ENCODE data around the gene TRAP1. TPM values are rescaled to one million over a fixed set of nuclear protein-coding genes. Genes with fewer than 3 reads are reported as not detected.

Gene TRAP1
- total and polyA plus RNA-seq, 2 experiments from 2014 or later: 143 to 228 TPM

DNA sequence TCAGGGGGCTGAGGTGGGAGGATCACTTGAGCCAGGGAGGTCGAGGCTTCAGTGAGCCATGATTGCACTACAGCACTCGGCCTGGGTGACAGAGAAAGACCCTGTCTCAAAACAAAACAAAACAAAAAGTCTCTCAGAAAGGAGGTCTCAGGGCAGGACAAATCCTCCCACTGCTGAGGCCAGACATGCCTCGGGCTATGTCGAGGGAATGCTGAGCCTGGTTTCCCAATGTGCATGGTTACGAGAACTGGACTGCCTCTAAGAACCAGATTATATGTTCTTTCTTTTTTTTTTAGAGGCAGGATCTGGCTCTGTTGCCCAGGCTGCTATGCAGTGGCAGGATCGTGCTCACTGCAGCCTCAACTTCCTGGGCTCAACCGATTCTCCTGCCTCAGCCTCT is 27.6 kb downstream of the TRAP1 start:
- H3K9me2 ChIP-seq (ENCODE audit: insufficient read depth): no peaks in the 10 kb centered on the region
- H3K27ac ChIP-seq (ENCODE audit: low read depth): peak overlapping the region; percentile 4; the same call in 1 of the 2 replicates
- DNase-seq (ENCODE audit: low spot score): no peak
- H3K27me3 Mint-ChIP-seq (ENCODE audit: insufficient read depth, low read depth, poor library complexity): peaks cover 7% of the 10 kb centered on the region
- H3K36me3 ChIP-seq (ENCODE audit: insufficient read depth): peaks cover 29% of the 10 kb centered on the region
- H3K27me3 ChIP-seq (ENCODE audit: insufficient read depth): no peaks in the 10 kb centered on the region
- no peaks in the 10 kb centered on the region for H3K9me3 Mint-ChIP-seq
- H3K79me2 ChIP-seq (replicated peaks; ENCODE audit: insufficient read depth): peaks cover 39% of the 10 kb centered on the region
- H3K4me2 ChIP-seq: no peak overlapping the region
- H3K4me1 ChIP-seq (ENCODE audit: insufficient read depth): no peaks in the 10 kb centered on the region
- H3K4me3 Mint-ChIP-seq: no peak overlapping the region
- peaks cover 9% of the 10 kb centered on the region; the same call in 1 of the 2 replicates for H3F3A ChIP-seq (replicated peaks; ENCODE audit: low read depth)
- peaks cover 60% of the 10 kb centered on the region for H3K36me3 Mint-ChIP-seq (ENCODE audit: low read depth)
- peaks cover 4% of the 10 kb centered on the region for H3K4me1 Mint-ChIP-seq
- TF ChIP-seq, protein P1, sequence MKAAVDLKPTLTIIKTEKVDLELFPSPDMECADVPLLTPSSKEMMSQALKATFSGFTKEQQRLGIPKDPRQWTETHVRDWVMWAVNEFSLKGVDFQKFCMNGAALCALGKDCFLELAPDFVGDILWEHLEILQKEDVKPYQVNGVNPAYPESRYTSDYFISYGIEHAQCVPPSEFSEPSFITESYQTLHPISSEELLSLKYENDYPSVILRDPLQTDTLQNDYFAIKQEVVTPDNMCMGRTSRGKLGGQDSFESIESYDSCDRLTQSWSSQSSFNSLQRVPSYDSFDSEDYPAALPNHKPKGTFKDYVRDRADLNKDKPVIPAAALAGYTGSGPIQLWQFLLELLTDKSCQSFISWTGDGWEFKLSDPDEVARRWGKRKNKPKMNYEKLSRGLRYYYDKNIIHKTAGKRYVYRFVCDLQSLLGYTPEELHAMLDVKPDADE (IDR thresholded peaks at IDR 0.05): no peak
- TF ChIP-seq, protein P2, sequence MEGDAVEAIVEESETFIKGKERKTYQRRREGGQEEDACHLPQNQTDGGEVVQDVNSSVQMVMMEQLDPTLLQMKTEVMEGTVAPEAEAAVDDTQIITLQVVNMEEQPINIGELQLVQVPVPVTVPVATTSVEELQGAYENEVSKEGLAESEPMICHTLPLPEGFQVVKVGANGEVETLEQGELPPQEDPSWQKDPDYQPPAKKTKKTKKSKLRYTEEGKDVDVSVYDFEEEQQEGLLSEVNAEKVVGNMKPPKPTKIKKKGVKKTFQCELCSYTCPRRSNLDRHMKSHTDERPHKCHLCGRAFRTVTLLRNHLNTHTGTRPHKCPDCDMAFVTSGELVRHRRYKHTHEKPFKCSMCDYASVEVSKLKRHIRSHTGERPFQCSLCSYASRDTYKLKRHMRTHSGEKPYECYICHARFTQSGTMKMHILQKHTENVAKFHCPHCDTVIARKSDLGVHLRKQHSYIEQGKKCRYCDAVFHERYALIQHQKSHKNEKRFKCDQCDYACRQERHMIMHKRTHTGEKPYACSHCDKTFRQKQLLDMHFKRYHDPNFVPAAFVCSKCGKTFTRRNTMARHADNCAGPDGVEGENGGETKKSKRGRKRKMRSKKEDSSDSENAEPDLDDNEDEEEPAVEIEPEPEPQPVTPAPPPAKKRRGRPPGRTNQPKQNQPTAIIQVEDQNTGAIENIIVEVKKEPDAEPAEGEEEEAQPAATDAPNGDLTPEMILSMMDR (conservative IDR thresholded peaks at IDR 0.05; ENCODE audit: low read depth in 2 of 2): no peak
- TF ChIP-seq EZH2phosphoT487 (IDR thresholded peaks at IDR 0.05; ENCODE audit: unreplicated experiment): no peak
- no peak for ATAC-seq
- H2AFZ ChIP-seq: no peak overlapping the region
- H4K20me1 ChIP-seq (replicated peaks; ENCODE audit: insufficient read depth): peaks cover 25% of the 10 kb centered on the region
- H3K4me3 ChIP-seq: no peak overlapping the region
- no peak overlapping the region for H3K27ac Mint-ChIP-seq

DNA sequence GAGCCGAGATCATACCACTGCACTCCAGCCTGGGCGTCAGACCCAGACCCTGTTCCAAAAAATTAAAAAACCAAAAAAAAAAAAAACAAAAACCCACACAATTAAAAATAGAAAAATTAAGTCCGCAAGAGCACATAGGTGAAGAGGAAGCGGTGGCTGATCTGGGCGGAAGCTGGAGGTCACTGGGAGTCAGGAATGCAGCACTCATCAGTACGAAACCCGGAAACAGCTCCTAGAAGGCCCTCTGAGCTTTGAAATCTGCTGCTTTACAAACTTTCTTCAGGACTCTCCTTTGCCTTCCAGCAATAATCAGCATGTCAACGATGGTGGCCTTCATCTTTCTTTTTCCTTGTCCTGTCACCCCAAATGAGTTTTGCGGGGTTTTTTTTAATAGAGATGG is 29.5 kb downstream of the TRAP1 start:
- Histone ChIP-seq H3K79me2 (replicated peaks; ENCODE audit: insufficient read depth) (peaks cover 19% of the 10 kb centered on the region), H4K20me1 (replicated peaks; ENCODE audit: insufficient read depth) (peaks cover 18% of the 10 kb centered on the region), H3K4me3 (no peak overlapping the region), H3K27me3 (ENCODE audit: insufficient read depth) (no peaks in the 10 kb centered on the region), H3F3A (replicated peaks; ENCODE audit: low read depth) (peaks cover 9% of the 10 kb centered on the region; the same call in 1 of the 2 replicates), H3K9me2 (ENCODE audit: insufficient read depth) (no peaks in the 10 kb centered on the region), H2AFZ (no peak overlapping the region), H3K36me3 (ENCODE audit: insufficient read depth) (peaks cover 36% of the 10 kb centered on the region), H3K27ac (ENCODE audit: low read depth) (no peak overlapping the region), H3K4me2 (no peak overlapping the region), H3K4me1 (ENCODE audit: insufficient read depth) (no peaks in the 10 kb centered on the region)
- no peaks in the 10 kb centered on the region for H3K27me3 Mint-ChIP-seq (ENCODE audit: insufficient read depth, low read depth, poor library complexity)
- H3K9me3 Mint-ChIP-seq: no peaks in the 10 kb centered on the region
- no peak overlapping the region for H3K4me3 Mint-ChIP-seq
- peaks cover 4% of the 10 kb centered on the region for H3K4me1 Mint-ChIP-seq
- no peak overlapping the region for H3K27ac Mint-ChIP-seq
- ATAC-seq (no peak), DNase-seq (ENCODE audit: low spot score) (no peak)
- H3K36me3 Mint-ChIP-seq (ENCODE audit: low read depth): peaks cover 72% of the 10 kb centered on the region
- TF ChIP-seq, protein P1 (IDR thresholded peaks at IDR 0.05): no peak
- TF ChIP-seq NANOG (IDR thresholded peaks at IDR 0.05; ENCODE audit: borderline replicate concordance): no peak
- TF ChIP-seq, protein P3, sequence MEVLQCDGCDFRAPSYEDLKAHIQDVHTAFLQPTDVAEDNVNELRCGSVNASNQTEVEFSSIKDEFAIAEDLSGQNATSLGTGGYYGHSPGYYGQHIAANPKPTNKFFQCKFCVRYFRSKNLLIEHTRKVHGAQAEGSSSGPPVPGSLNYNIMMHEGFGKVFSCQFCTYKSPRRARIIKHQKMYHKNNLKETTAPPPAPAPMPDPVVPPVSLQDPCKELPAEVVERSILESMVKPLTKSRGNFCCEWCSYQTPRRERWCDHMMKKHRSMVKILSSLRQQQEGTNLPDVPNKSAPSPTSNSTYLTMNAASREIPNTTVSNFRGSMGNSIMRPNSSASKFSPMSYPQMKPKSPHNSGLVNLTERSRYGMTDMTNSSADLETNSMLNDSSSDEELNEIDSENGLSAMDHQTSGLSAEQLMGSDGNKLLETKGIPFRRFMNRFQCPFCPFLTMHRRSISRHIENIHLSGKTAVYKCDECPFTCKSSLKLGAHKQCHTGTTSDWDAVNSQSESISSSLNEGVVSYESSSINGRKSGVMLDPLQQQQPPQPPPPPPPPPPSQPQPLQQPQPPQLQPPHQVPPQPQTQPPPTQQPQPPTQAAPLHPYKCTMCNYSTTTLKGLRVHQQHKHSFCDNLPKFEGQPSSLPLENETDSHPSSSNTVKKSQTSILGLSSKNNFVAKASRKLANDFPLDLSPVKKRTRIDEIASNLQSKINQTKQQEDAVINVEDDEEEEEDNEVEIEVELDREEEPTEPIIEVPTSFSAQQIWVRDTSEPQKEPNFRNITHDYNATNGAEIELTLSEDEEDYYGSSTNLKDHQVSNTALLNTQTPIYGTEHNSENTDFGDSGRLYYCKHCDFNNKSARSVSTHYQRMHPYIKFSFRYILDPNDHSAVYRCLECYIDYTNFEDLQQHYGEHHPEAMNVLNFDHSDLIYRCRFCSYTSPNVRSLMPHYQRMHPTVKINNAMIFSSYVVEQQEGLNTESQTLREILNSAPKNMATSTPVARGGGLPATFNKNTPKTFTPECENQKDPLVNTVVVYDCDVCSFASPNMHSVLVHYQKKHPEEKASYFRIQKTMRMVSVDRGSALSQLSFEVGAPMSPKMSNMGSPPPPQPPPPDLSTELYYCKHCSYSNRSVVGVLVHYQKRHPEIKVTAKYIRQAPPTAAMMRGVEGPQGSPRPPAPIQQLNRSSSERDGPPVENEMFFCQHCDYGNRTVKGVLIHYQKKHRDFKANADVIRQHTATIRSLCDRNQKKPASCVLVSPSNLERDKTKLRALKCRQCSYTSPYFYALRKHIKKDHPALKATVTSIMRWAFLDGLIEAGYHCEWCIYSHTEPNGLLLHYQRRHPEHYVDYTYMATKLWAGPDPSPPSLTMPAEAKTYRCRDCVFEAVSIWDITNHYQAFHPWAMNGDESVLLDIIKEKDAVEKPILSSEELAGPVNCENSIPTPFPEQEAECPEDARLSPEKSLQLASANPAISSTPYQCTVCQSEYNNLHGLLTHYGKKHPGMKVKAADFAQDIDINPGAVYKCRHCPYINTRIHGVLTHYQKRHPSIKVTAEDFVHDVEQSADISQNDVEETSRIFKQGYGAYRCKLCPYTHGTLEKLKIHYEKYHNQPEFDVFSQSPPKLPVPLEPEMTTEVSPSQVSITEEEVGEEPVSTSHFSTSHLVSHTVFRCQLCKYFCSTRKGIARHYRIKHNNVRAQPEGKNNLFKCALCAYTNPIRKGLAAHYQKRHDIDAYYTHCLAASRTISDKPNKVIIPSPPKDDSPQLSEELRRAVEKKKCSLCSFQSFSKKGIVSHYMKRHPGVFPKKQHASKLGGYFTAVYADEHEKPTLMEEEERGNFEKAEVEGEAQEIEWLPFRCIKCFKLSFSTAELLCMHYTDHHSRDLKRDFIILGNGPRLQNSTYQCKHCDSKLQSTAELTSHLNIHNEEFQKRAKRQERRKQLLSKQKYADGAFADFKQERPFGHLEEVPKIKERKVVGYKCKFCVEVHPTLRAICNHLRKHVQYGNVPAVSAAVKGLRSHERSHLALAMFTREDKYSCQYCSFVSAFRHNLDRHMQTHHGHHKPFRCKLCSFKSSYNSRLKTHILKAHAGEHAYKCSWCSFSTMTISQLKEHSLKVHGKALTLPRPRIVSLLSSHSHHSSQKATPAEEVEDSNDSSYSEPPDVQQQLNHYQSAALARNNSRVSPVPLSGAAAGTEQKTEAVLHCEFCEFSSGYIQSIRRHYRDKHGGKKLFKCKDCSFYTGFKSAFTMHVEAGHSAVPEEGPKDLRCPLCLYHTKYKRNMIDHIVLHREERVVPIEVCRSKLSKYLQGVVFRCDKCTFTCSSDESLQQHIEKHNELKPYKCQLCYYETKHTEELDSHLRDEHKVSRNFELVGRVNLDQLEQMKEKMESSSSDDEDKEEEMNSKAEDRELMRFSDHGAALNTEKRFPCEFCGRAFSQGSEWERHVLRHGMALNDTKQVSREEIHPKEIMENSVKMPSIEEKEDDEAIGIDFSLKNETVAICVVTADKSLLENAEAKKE (CRISPR knock-in tag; IDR thresholded peaks at IDR 0.05): no peak
- TF ChIP-seq POLR2AphosphoS5 (IDR thresholded peaks at IDR 0.05; ENCODE audit: low read depth): no peak
- no peak for TF ChIP-seq STAT1 (IDR thresholded peaks at IDR 0.05; ENCODE audit: unreplicated experiment)
- TF ChIP-seq, protein P2 (conservative IDR thresholded peaks at IDR 0.05; ENCODE audit: low read depth in 2 of 2): no peak
